HL-60 (cell line): Measurements from ENCODE around the gene LRMDA.

ENCODE experiments used
- DNase-seq, 2 experiments: peaks; one replicate each; pipeline ENCODE4 v3.0.0-alpha.2; 2010 to 2020; ENCODE audit warnings: low read depth in 1 of 2, low spot score in 1 of 2
- H3K27ac ChIP-seq: fragments of 250-450 bp; sonication (Bioruptor Pico); replicated peaks from 2 replicates; pipeline ENCODE4 v1.5.1; 2020; ENCODE audit warnings: mild to moderate bottlenecking, moderate library complexity
- H3K27me3 ChIP-seq: fragments of 250-450 bp; sonication (Bioruptor Pico); 2 replicates; pipeline ENCODE4 v1.5.1; 2021; ENCODE audit warnings: mild to moderate bottlenecking, moderate library complexity; ENCODE audit not compliant: insufficient read depth, poor library complexity, severe bottlenecking
- H3K4me3 ChIP-seq: replicated peaks from 2 replicates; pipeline ENCODE4 v1.5.1; 2011; ENCODE audit warnings: mild to moderate bottlenecking, control low read depth, low read length; ENCODE audit not compliant: insufficient read depth
- GABPA ChIP-seq: IDR thresholded peaks from 2 replicates; pipeline ENCODE4 v1.6.1; 2012; ENCODE audit warnings: low read depth
- POLR2AphosphoS5 ChIP-seq: IDR thresholded peaks from 2 replicates; pipeline ENCODE4 v1.6.1; 2012; ENCODE audit warnings: low read depth
- SPI1 ChIP-seq: IDR thresholded peaks from 2 replicates; pipeline ENCODE4 v1.6.1; 2012; ENCODE audit warnings: low read depth, mild to moderate bottlenecking, borderline replicate concordance
- TF ChIP-seq, protein P1 (sequence below): IDR thresholded peaks from one replicate; pipeline ENCODE4 v1.5.1; 2011; ENCODE audit warnings: low read length, control low read depth, inconsistent platforms; ENCODE audit not compliant: insufficient read depth
- TF ChIP-seq, protein P2 (sequence below): IDR thresholded peaks from 2 replicates; pipeline ENCODE4 v1.6.1; 2012; ENCODE audit warnings: low read depth; ENCODE audit not compliant: insufficient replicate concordance

The LRMDA gene

DNA sequence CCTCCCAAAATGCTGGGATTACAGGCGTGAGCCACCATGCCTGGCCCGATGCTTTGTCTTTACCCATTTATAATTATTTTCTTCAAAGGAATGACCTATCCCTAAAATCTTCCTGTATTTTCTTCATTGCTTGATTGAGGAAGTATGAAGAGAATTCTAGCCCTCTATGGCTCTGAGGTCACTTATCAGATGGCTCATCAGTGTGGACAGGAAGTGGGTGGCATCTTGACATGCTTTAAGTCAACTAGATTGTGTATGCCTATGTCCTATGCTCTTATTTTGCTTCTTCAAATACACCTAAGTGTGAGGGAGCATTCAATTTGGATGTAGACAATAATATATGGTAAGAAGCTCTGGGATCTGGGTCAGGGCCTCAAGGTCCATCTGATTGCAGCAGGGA lies 1020.5 kb downstream of the LRMDA start:
- H3K27ac ChIP-seq, result no peak overlapping the region
- no peaks in the 10 kb centered on the region for H3K27me3 ChIP-seq
- no peak for DNase-seq
- no peak for TF ChIP-seq POLR2AphosphoS5
- no peak for TF ChIP-seq SPI1
- TF ChIP-seq GABPA, result no peak
- TF ChIP-seq, protein P1, sequence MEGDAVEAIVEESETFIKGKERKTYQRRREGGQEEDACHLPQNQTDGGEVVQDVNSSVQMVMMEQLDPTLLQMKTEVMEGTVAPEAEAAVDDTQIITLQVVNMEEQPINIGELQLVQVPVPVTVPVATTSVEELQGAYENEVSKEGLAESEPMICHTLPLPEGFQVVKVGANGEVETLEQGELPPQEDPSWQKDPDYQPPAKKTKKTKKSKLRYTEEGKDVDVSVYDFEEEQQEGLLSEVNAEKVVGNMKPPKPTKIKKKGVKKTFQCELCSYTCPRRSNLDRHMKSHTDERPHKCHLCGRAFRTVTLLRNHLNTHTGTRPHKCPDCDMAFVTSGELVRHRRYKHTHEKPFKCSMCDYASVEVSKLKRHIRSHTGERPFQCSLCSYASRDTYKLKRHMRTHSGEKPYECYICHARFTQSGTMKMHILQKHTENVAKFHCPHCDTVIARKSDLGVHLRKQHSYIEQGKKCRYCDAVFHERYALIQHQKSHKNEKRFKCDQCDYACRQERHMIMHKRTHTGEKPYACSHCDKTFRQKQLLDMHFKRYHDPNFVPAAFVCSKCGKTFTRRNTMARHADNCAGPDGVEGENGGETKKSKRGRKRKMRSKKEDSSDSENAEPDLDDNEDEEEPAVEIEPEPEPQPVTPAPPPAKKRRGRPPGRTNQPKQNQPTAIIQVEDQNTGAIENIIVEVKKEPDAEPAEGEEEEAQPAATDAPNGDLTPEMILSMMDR, result no peak
- TF ChIP-seq, protein P2, sequence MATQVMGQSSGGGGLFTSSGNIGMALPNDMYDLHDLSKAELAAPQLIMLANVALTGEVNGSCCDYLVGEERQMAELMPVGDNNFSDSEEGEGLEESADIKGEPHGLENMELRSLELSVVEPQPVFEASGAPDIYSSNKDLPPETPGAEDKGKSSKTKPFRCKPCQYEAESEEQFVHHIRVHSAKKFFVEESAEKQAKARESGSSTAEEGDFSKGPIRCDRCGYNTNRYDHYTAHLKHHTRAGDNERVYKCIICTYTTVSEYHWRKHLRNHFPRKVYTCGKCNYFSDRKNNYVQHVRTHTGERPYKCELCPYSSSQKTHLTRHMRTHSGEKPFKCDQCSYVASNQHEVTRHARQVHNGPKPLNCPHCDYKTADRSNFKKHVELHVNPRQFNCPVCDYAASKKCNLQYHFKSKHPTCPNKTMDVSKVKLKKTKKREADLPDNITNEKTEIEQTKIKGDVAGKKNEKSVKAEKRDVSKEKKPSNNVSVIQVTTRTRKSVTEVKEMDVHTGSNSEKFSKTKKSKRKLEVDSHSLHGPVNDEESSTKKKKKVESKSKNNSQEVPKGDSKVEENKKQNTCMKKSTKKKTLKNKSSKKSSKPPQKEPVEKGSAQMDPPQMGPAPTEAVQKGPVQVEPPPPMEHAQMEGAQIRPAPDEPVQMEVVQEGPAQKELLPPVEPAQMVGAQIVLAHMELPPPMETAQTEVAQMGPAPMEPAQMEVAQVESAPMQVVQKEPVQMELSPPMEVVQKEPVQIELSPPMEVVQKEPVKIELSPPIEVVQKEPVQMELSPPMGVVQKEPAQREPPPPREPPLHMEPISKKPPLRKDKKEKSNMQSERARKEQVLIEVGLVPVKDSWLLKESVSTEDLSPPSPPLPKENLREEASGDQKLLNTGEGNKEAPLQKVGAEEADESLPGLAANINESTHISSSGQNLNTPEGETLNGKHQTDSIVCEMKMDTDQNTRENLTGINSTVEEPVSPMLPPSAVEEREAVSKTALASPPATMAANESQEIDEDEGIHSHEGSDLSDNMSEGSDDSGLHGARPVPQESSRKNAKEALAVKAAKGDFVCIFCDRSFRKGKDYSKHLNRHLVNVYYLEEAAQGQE, result no peak
- no peak overlapping the region for H3K4me3 ChIP-seq

DNA sequence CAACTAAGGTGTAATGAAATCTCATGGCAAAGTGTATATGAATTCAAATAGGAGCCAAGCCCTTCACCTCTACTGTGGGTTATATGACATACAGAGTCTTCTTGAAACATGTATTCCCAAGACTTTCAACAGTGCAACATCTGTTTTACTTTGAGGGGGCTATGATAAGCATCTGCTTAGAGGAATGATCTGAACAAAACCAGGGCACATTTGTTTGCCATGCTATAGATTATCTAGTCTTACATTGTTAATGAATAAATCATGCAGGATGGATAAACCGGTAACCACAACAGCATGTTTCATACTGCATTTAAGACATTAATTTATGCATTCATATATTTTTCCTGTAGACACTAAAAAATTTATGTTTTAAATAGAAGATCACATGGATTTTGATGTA lies 1021.9 kb downstream of the LRMDA start:
- Histone ChIP-seq H3K27me3 (no peaks in the 10 kb centered on the region), H3K27ac (no peak overlapping the region), H3K4me3 (no peak overlapping the region)
- no peak for DNase-seq
- TF ChIP-seq SPI1, result no peak
- TF ChIP-seq, protein P2, result no peak
- TF ChIP-seq POLR2AphosphoS5, result no peak
- TF ChIP-seq, protein P1, result no peak
- TF ChIP-seq GABPA, result no peak

DNA sequence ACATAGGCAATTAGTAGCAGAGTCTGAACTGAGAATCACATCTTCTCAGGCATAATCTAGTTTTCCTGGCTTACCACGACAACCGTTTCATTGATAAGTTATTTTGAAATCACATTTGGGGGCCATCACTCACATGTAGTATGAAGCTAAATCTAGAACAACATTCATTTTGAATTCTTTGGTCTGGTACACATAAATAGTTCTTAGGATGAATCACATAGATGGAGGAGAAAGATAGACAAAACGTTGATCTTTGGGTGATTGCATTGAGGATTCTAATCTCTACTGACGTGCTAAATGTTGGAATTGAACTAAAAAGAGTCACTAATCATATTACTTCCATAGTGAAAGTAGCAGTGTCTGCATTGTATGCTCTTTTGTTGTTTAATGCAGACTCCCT lies 1022.6 kb downstream of the LRMDA start:
- H3K27ac ChIP-seq, result no peak overlapping the region
- TF ChIP-seq, protein P1, result no peak
- TF ChIP-seq POLR2AphosphoS5, result no peak
- TF ChIP-seq SPI1, result no peak
- no peak for TF ChIP-seq GABPA
- TF ChIP-seq, protein P2, result no peak
- no peak for DNase-seq

More for the DNA sequence above, 1022.6 kb downstream of the LRMDA start:
- no peak overlapping the region for H3K4me3 ChIP-seq
- H3K27me3 ChIP-seq, result no peaks in the 10 kb centered on the region
